Stomach smooth muscle (tissue), 2 donors: ENCODE data around the gene CD300LB.
"Not testable (repeated sequence)": the region's sequence is repeated elsewhere in the genome, so short reads cannot be mapped to it uniquely, and the experiment has no call there.

ENCODE experiments used
- H3K27ac ChIP-seq: one replicate; pipeline ENCODE4 v1.7.0; 2013; ENCODE audit warnings: mild to moderate bottlenecking, low read length, inconsistent platforms
- H3K27me3 ChIP-seq, 2 donors: one replicate each; pipeline ENCODE4 v1.7.0; 2013; ENCODE audit warnings: low read length in 2 of 2; ENCODE audit not compliant: insufficient read depth in 2 of 2, control insufficient read depth in 1 of 2
- H3K36me3 ChIP-seq, 2 donors: one replicate each; pipeline ENCODE4 v1.7.0; 2013; ENCODE audit warnings: low read length in 2 of 2; ENCODE audit not compliant: control insufficient read depth in 2 of 2, insufficient read depth in 2 of 2
- H3K4me1 ChIP-seq: one replicate; pipeline ENCODE4 v1.7.0; 2013; ENCODE audit warnings: low read length; ENCODE audit not compliant: control insufficient read depth, insufficient read depth
- H3K4me3 ChIP-seq, 2 donors: one replicate each; pipeline ENCODE4 v1.7.0; 2013; ENCODE audit warnings: low read length in 2 of 2
- H3K9ac ChIP-seq, 2 donors: one replicate each; pipeline ENCODE4 v1.7.0; 2013; ENCODE audit warnings: low read length in 2 of 2, mild to moderate bottlenecking in 1 of 2
- H3K9me3 ChIP-seq, 2 donors: one replicate each; pipeline ENCODE4 v1.7.0; 2013; ENCODE audit warnings: low read length in 2 of 2; ENCODE audit not compliant: control insufficient read depth in 2 of 2
- donor health status: healthy.
- donor health status: Pancreatic carcinoma.

The CD300LB gene

GRCh38 chr17:74514632-74515334, 16.5 kb downstream of the CD300LB start:
- Histone ChIP-seq H3K36me3 (no peaks in the 10 kb centered on the region), H3K4me1 (no peaks in the 10 kb centered on the region), H3K9ac (no peak overlapping the region), H3K27me3 (peaks cover 0 to 6% of the 10 kb centered on the region in 2 donors), H3K9me3 (peaks cover 0 to 2% of the 10 kb centered on the region in 2 donors), H3K4me3 (no peak overlapping the region), H3K27ac (no peak overlapping the region)

DNA sequence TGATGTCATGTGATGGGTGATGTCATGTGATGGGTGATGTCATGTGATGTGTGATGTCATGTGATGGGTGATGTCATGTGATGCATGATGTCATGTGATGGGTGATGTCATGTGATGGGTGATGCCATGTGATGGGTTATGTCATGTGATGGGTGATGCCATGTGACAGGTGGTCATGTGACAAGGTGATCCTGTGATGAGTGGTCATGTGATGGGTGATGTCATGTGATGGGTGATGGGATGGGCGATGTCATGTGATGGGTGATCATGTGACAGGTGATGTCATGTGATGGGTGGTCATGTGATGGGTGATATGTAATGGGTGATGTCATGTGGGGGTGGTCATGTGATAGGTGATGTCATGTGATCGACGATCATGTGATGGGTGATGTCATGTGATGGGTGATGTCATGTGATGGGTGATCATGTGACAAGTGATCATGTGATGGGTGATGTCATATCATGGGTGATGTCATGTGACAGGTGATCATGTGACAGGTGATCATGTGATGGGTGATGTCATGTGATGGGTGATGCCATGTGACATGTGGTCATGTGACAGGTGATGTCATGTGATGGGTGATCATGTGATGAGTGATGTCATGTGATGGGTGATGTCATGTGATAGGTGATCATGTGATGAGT, 17.2 kb downstream of the CD300LB start:
- H3K27ac ChIP-seq = no peak overlapping the region
- peaks cover 0 to 6% of the 10 kb centered on the region in 2 donors for H3K27me3 ChIP-seq
- H3K9me3 ChIP-seq = peaks cover 0 to 3% of the 10 kb centered on the region in 2 donors
- no peaks in the 10 kb centered on the region for H3K36me3 ChIP-seq
- no peaks in the 10 kb centered on the region for H3K4me1 ChIP-seq
- H3K9ac ChIP-seq = no peak overlapping the region
- no peak overlapping the region for H3K4me3 ChIP-seq

- H3K27ac ChIP-seq = no peak overlapping the region
- H3K4me1 ChIP-seq = no peaks in the 10 kb centered on the region
- no peak overlapping the region for H3K4me3 ChIP-seq
- H3K27me3 ChIP-seq = peaks cover 0 to 6% of the 10 kb centered on the region in 2 donors
- no peaks in the 10 kb centered on the region for H3K36me3 ChIP-seq
- H3K9ac ChIP-seq = no peak overlapping the region
- peaks cover 0 to 3% of the 10 kb centered on the region in 2 donors for H3K9me3 ChIP-seq
Measured at GRCh38 chr17:74512624-74513091, 18.6 kb downstream of the CD300LB start.

- no peak overlapping the region for H3K9ac ChIP-seq
- no peaks in the 10 kb centered on the region for H3K4me1 ChIP-seq
- H3K27ac ChIP-seq = no peak overlapping the region
- H3K36me3 ChIP-seq = no peaks in the 10 kb centered on the region
- H3K27me3 ChIP-seq = peaks cover 0 to 6% of the 10 kb centered on the region in 2 donors
- peaks cover 0 to 3% of the 10 kb centered on the region in 2 donors for H3K9me3 ChIP-seq
- no peak overlapping the region for H3K4me3 ChIP-seq
Measured at GRCh38 chr17:74512036-74512435, 19.2 kb downstream of the CD300LB start.

DNA sequence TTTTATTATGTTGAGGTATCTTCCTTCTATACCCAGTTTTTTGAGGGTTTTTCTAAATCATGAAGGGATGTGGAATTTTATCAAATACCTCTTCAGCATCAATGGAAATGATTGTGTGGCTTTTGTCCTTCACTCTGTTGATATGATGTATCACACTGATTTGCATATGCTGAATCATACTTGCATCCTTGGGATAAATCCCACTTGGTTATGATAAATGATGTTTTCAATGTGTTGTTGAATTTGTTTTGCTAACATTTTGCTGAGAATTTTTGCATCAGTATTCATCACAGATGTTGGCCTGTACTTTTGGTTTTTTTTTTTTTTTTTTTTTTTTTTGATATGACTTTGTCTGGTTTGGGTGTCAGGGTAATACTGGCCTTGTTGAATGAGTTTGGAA, 23.1 kb downstream of the CD300LB start:
- Histone ChIP-seq H3K9me3 (peaks cover 0 to 3% of the 10 kb centered on the region in 2 donors), H3K27ac (no peak overlapping the region), H3K36me3 (no peaks in the 10 kb centered on the region), H3K9ac (no peak overlapping the region), H3K27me3 (peaks cover 0 to 6% of the 10 kb centered on the region in 2 donors), H3K4me3 (no peak overlapping the region), H3K4me1 (no peaks in the 10 kb centered on the region)

DNA sequence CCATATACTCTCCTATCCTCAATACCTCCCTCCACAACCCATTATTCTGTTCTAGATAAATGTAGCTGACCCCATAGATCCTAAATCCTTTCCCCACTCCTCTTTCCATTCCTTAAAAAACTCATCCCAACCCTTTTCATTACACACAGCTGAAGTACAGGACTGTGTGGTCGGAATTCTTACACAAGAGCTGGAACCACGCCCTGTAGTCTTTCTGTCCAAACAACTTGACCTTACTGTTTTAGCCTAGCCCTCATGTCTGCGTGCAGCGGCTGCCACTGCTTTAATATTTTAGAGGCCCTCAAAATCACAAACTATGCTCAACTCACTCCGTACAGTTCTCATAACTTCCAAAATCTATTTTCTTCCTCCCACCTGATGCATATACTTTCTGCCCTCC, 27.3 kb downstream of the CD300LB start:
- H3K9me3 ChIP-seq, H3K4me1 ChIP-seq, H3K27me3 ChIP-seq, H3K36me3 ChIP-seq, H3K9ac ChIP-seq, H3K27ac ChIP-seq, H3K4me3 ChIP-seq: not testable (repeated sequence)

DNA sequence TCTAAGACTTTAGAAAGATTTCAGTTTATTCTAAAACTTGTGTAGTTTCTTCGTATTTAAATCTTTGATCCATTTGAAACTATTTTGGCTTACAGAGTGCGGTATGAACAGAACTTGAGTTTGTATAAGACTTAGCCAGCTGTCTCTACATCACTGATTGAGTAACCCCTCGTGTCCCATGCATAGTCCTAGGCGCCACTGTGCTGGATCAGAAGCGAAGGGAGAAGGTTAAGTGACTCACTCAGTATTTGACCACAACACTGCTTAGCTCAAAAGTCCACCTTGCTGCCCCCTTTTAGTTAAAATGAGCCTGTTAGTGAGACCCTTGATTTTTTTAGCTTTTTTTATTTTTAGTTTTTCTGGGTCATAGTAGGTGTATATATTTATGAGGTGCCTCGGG, 28.4 kb downstream of the CD300LB start:
- no peaks in the 10 kb centered on the region for H3K9me3 ChIP-seq
- H3K9ac ChIP-seq = no peak overlapping the region
- H3K27ac ChIP-seq = no peak overlapping the region
- H3K27me3 ChIP-seq = no peaks in the 10 kb centered on the region
- H3K36me3 ChIP-seq = no peaks in the 10 kb centered on the region
- no peak overlapping the region for H3K4me3 ChIP-seq
- no peaks in the 10 kb centered on the region for H3K4me1 ChIP-seq

- no peak overlapping the region for H3K4me3 ChIP-seq
- H3K4me1 ChIP-seq = no peaks in the 10 kb centered on the region
- no peak overlapping the region for H3K9ac ChIP-seq
- H3K27ac ChIP-seq = no peak overlapping the region
- no peaks in the 10 kb centered on the region for H3K9me3 ChIP-seq
- H3K36me3 ChIP-seq = no peaks in the 10 kb centered on the region
- H3K27me3 ChIP-seq = peaks cover 0 to 3% of the 10 kb centered on the region in 2 donors
Measured at GRCh38 chr17:74499992-74500391, 31.3 kb downstream of the CD300LB start.

DNA sequence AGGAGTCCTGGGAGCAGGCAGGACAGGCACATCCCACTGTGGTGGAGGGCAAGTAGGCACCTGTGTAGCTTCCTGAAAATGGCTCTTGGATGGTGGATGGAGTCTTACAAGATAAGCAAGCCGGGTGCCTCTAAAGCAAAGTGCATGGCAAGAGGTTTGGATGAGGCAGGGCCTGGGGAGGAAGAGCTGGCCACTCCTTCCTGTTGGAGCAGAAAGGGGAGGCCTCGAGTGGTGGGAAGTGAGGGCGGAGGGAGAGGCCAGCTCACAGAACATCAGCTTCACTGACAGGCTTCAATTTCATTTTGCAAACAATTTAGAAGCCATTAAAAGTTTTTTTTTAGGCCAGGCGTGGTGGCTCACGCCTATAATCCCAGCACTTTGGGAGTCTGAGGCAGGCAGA, 33.8 kb downstream of the CD300LB start:
- H3K27me3 ChIP-seq = peaks cover 0 to 3% of the 10 kb centered on the region in 2 donors
- H3K9ac ChIP-seq = no peak overlapping the region
- H3K9me3 ChIP-seq = no peaks in the 10 kb centered on the region
- no peak overlapping the region for H3K27ac ChIP-seq
- no peak overlapping the region for H3K4me3 ChIP-seq
- H3K36me3 ChIP-seq = no peaks in the 10 kb centered on the region
- H3K4me1 ChIP-seq = no peaks in the 10 kb centered on the region

DNA sequence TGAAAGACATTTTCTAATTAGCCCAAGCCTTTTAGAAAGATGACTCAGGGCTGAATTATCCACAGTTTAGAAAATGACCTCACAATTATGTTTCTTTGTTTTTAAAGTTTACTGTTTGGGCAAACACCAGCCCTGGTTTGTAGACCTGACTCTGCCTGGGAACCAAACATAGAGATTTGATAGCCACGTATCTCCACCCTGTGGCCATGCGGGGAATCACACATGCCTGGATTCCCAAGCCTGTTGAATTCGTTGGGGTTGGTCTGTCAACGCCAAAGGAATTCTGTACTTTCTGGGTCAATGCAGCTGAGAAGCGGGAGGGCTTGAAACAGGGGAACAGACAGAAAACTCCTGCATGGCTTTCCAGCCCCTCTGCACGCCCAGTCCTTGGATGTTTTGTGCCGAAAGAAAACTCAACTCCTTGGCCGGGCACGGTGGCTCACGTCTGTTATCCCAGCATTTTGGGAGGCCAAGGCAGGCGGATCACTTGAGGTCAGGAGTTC, 37.9 kb downstream of the CD300LB start:
- H3K4me3 ChIP-seq = no peak overlapping the region
- H3K9ac ChIP-seq = no peak overlapping the region
- H3K27me3 ChIP-seq = peaks cover 0 to 3% of the 10 kb centered on the region in 2 donors
- H3K36me3 ChIP-seq = no peaks in the 10 kb centered on the region
- no peaks in the 10 kb centered on the region for H3K9me3 ChIP-seq
- H3K4me1 ChIP-seq = no peaks in the 10 kb centered on the region
- H3K27ac ChIP-seq = no peak overlapping the region

- Histone ChIP-seq H3K27ac (no peak overlapping the region), H3K4me1 (no peaks in the 10 kb centered on the region), H3K9me3 (no peaks in the 10 kb centered on the region), H3K27me3 (peaks cover 0 to 3% of the 10 kb centered on the region in 2 donors), H3K4me3 (no peak overlapping the region), H3K9ac (no peak overlapping the region), H3K36me3 (no peaks in the 10 kb centered on the region)
Measured at GRCh38 chr17:74491626-74492025, 39.6 kb downstream of the CD300LB start.
